Measurements from ENCODE around the gene ANGPTL5. TPM values are rescaled to one million over a fixed set of nuclear protein-coding genes. Genes with fewer than 3 reads are reported as not detected.

ANGPTL5 gene
- total and polyA plus RNA-seq, 4 donors: not detected

- Histone ChIP-seq H3K9me3 (ENCODE audit: control insufficient read depth in 4 of 4, low read length in 3 of 4) (peaks cover 0 to 2% (median 0%) of the 10 kb centered on the region in 4 donors), H3K27me3 (ENCODE audit: control insufficient read depth in 4 of 4, insufficient read depth in 4 of 4, low read length in 3 of 4) (no peaks in the 10 kb centered on the region), H3K4me1 (ENCODE audit: control insufficient read depth in 4 of 4, insufficient read depth in 4 of 4, low read length in 3 of 4) (peaks cover 6 to 20% (median 12%) of the 10 kb centered on the region in 4 donors), H3K4me3 (ENCODE audit: low read depth in 1 of 3, low read length in 3 of 3) (no peak overlapping the region), H3K36me3 (ENCODE audit: control insufficient read depth in 4 of 4, insufficient read depth in 3 of 4, low read depth in 1 of 4, low read length in 3 of 4) (no peaks in the 10 kb centered on the region), H3K9ac (ENCODE audit: low read depth in 1 of 2, low read length in 2 of 2) (no peak overlapping the region), H3K27ac (ENCODE audit: low read depth in 1 of 2, low read length in 2 of 2) (no peak overlapping the region)
- TF ChIP-seq CTCF (IDR thresholded peaks at IDR 0.05; ENCODE audit: low read depth, low read length, missing input control): no peak
- no peak for TF ChIP-seq EGR1 (IDR thresholded peaks at IDR 0.05; ENCODE audit: low read depth in 2 of 2)
- no peak for DNase-seq (ENCODE audit: low spot score)
Observed at GRCh38 chr11:101864098-101864497, 52.2 kb downstream of the ANGPTL5 start.

GRCh38 chr11:101863361-101863760, 53.0 kb downstream of the ANGPTL5 start:
- no peak overlapping the region for H3K9ac ChIP-seq (ENCODE audit: low read depth in 1 of 2, low read length in 2 of 2)

More at GRCh38 chr11:101863361-101863760, 53.0 kb downstream of the ANGPTL5 start:
- DNase-seq (ENCODE audit: low spot score): no peak
- no peaks in the 10 kb centered on the region for H3K27me3 ChIP-seq (ENCODE audit: control insufficient read depth in 4 of 4, insufficient read depth in 4 of 4, low read length in 3 of 4)
- peaks cover 6 to 20% (median 12%) of the 10 kb centered on the region in 4 donors for H3K4me1 ChIP-seq (ENCODE audit: control insufficient read depth in 4 of 4, insufficient read depth in 4 of 4, low read length in 3 of 4)
- no peak for TF ChIP-seq HNF4A (conservative IDR thresholded peaks at IDR 0.05)
- TF ChIP-seq TAF1 (conservative IDR thresholded peaks at IDR 0.05): no peak
- no peak for TF ChIP-seq CTCF (IDR thresholded peaks at IDR 0.05; ENCODE audit: low read depth, low read length, missing input control)
- no peak for TF ChIP-seq GABPA (IDR thresholded peaks at IDR 0.05 in 1 of 2, conservative IDR thresholded peaks at IDR 0.05 in 1 of 2)
- no peak for TF ChIP-seq FOXA1 (IDR thresholded peaks at IDR 0.05)
- no peak for TF ChIP-seq YY1 (IDR thresholded peaks at IDR 0.05)
- TF ChIP-seq EGR1 (IDR thresholded peaks at IDR 0.05; ENCODE audit: low read depth in 2 of 2): no peak
- no peak for TF ChIP-seq REST (IDR thresholded peaks at IDR 0.05)
- TF ChIP-seq RAD21 (IDR thresholded peaks at IDR 0.05): no peak
- H3K4me3 ChIP-seq (ENCODE audit: low read depth in 1 of 3, low read length in 3 of 3): no peak overlapping the region
- H3K36me3 ChIP-seq (ENCODE audit: control insufficient read depth in 4 of 4, insufficient read depth in 3 of 4, low read depth in 1 of 4, low read length in 3 of 4): no peaks in the 10 kb centered on the region
- no peak overlapping the region for H3K27ac ChIP-seq (ENCODE audit: low read depth in 1 of 2, low read length in 2 of 2)
- peaks cover 0 to 2% (median 0%) of the 10 kb centered on the region in 4 donors for H3K9me3 ChIP-seq (ENCODE audit: control insufficient read depth in 4 of 4, low read length in 3 of 4)
